Measurements from ENCODE around the gene LEKR1. TPM values are rescaled to one million over a fixed set of nuclear protein-coding genes. Genes with fewer than 3 reads are reported as not detected.
A peak's percentile ranks its signal among the peaks of the same experiment; 100 is the strongest.

LEKR1 gene
- total RNA-seq, 4 donors from 2014 or later, result 1.7 TPM; not detected in 3

- no peak for TF ChIP-seq CTCF (IDR thresholded peaks at IDR 0.05)
- DNase-seq (ENCODE audit: low spot score) (no peak), ATAC-seq (ENCODE audit: low FRiP score) (peak; percentile 91)
These were observed 38.1 kb upstream of the LEKR1 start for GRCh38 chr3:156787926-156788663.

- DNase-seq (ENCODE audit: low spot score) (no peak), ATAC-seq (ENCODE audit: low FRiP score) (no peak)
- no peak for TF ChIP-seq CTCF (IDR thresholded peaks at IDR 0.05)
These were observed 37.3 kb upstream of the LEKR1 start for GRCh38 chr3:156788846-156789245.

- DNase-seq (ENCODE audit: low spot score), result no peak
- ATAC-seq (ENCODE audit: low FRiP score), result no peak
These were observed 36.0 kb upstream of the LEKR1 start for GRCh38 chr3:156790156-156790555.

DNA sequence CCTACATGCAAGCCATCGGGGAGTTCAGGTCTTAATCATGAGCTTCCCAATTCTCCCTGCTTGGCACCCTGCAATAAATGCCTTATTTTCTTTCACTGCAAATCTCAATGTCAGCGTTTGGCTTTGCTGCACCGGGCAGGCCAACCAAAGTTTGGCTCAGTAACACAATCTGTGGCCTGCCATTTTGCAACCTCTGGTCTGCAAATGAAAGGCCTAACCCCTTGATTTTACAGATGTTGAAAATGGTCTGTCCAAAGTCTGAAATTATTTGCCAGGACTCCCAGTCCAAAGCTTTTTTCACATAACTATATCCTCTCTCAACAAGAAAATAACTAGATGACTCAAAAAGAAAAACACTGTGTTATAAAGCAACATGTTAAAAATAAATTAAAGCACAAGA is 34.0 kb upstream of the LEKR1 start:
- TF ChIP-seq CTCF (IDR thresholded peaks at IDR 0.05), result no peak
- ATAC-seq (ENCODE audit: low FRiP score) (no peak), DNase-seq (ENCODE audit: low spot score) (no peak)

More at GRCh38 chr3:156790156-156790555, 36.0 kb upstream of the LEKR1 start:
- no peak for TF ChIP-seq CTCF (IDR thresholded peaks at IDR 0.05)

GRCh38 chr3:156792536-156792935 is 33.6 kb upstream of the LEKR1 start:
- DNase-seq (ENCODE audit: low spot score), result no peak
- ATAC-seq (ENCODE audit: low FRiP score), result no peak

GRCh38 chr3:156792945-156793344 is 33.2 kb upstream of the LEKR1 start:
- DNase-seq (ENCODE audit: low spot score) (no peak), ATAC-seq (ENCODE audit: low FRiP score) (no peak)
- TF ChIP-seq CTCF (IDR thresholded peaks at IDR 0.05), result no peak

More at GRCh38 chr3:156792536-156792935, 33.6 kb upstream of the LEKR1 start:
- no peak for TF ChIP-seq CTCF (IDR thresholded peaks at IDR 0.05)

- DNase-seq (ENCODE audit: low spot score) (no peak), ATAC-seq (ENCODE audit: low FRiP score) (no peak)
- TF ChIP-seq CTCF (IDR thresholded peaks at IDR 0.05), result no peak
These were observed 32.8 kb upstream of the LEKR1 start for GRCh38 chr3:156793400-156793799.
